SJCRH30 (cell line): ENCODE results near the gene WBP4. TPM values are rescaled to one million over a fixed set of nuclear protein-coding genes. Genes with fewer than 3 reads are reported as not detected.
"Not testable (repeated sequence)": the region's sequence is repeated elsewhere in the genome, so short reads cannot be mapped to it uniquely, and the experiment has no call there.

ENCODE experiments used
- DNase-seq, 2 experiments: peaks; one replicate each; pipeline ENCODE4 v3.0.0-alpha.2; 2015 to 2020
- H3K27ac ChIP-seq: fragments of 250-450 bp; sonication (Bioruptor Pico); 2 replicates; pipeline ENCODE4 v1.5.1; 2020; ENCODE audit warnings: mild to moderate bottlenecking, moderate library complexity
- H3K27me3 ChIP-seq: fragments of 250-450 bp; sonication (Bioruptor Pico); 2 replicates; pipeline ENCODE4 v1.5.1; 2020; ENCODE audit warnings: mild to moderate bottlenecking, moderate library complexity
- H3K36me3 ChIP-seq: fragments of 250-450 bp; sonication (Bioruptor Pico); 2 replicates; pipeline ENCODE4 v1.5.1; 2020; ENCODE audit warnings: mild to moderate bottlenecking, moderate library complexity
- H3K4me1 ChIP-seq: fragments of 250-450 bp; sonication (Bioruptor Pico); 2 replicates; pipeline ENCODE4 v1.5.1; 2020; ENCODE audit warnings: mild to moderate bottlenecking, moderate library complexity
- H3K4me3 ChIP-seq: fragments of 250-450 bp; sonication (Bioruptor Pico); 2 replicates; pipeline ENCODE4 v1.5.1; 2020; ENCODE audit warnings: mild to moderate bottlenecking, moderate library complexity
- H3K9me3 ChIP-seq: fragments of 250-450 bp; sonication (Bioruptor Pico); replicated peaks from 2 replicates; pipeline ENCODE4 v1.5.1; 2020; ENCODE audit warnings: mild to moderate bottlenecking, moderate library complexity
- total RNA-seq: library from RNA; depleted of rRNA; stranded (reverse); fragments of >200 nt; shearing (Covaris generic); gene quantifications from 2 replicates; pipeline ENCODE4 v1.2.3, GENCODE V29; 2014

Gene WBP4
- total RNA-seq, 1 experiment from 2014 or later = 15.3 TPM

DNA sequence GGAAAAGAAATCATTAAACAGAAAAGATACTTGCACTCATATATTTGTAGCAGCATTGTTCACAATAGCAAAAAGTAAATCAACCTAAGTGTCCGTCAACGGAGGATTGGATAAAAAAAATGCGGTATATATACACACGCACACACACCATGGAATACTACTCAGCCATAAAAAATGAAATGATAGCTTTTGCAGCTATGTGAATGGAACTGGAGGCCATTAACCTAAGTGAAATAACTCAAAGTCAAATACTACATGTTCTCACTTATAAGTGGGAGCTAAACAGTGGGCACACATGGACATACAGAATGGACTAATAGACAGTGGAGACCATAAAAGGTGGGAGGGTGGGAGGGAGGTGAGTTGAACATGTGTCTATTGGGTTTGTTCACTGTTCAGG is 18.4 kb downstream of the WBP4 start:
- DNase-seq = no peak
- H3K9me3 ChIP-seq = no peaks in the 10 kb centered on the region
- peaks cover 56% of the 10 kb centered on the region for H3K36me3 ChIP-seq
- H3K27ac ChIP-seq = no peak overlapping the region
- no peaks in the 10 kb centered on the region for H3K27me3 ChIP-seq
- H3K4me3 ChIP-seq = no peak overlapping the region
- H3K4me1 ChIP-seq = no peaks in the 10 kb centered on the region

DNA sequence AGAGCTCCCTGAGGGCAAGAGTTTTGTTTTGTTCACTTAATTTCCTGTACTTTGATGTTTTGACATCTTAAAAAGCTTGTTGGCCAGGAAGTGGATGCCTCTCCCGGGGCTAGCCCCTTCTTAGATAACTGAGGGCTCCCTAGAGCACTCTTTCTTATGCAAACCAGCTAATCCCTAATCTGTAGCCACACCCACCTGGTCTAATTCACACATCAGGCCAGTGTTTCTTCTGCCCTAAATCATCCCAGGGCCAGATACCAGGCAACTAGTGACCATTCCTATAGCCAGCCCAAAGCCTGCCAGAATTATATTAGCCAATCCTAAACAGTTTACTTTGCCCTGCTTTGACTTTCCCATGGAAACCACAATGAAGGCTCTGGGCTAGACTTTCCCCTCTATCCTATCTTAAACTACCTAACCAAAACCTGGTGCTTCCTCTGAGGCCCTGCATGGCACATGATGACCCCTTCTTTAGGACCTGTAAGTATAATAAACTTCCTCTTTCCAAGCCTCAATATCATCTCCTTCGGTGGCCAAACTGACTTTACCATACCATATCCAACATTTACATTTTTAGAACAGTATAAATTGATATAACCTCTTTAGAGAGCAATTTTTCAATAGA is 24.8 kb downstream of the WBP4 start:
- Histone ChIP-seq H3K27ac (no peak overlapping the region), H3K4me1 (no peaks in the 10 kb centered on the region), H3K36me3 (peaks cover 23% of the 10 kb centered on the region), H3K4me3 (no peak overlapping the region), H3K27me3 (no peaks in the 10 kb centered on the region), H3K9me3 (no peaks in the 10 kb centered on the region)
- no peak for DNase-seq

DNA sequence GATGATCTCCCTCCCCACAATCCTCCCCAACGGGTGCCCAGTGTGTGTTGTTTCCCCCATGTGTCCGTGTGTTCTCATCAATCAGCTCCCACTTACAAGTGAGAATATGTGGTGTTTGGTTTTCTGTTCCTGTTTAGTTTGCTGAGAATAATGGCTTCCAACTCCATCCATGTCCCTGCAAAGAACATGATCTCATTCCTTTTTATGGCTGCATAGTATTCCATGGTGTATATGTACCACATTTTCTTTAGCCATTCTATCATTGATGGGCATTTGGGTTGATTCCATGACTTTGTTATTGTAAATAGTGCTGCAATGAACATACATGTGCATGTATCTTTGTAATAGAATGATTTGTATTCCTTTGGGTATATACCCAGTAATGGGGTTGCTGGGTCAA is 34.4 kb downstream of the WBP4 start:
- H3K36me3 ChIP-seq, H3K9me3 ChIP-seq, H3K4me1 ChIP-seq, H3K27ac ChIP-seq, H3K4me3 ChIP-seq, H3K27me3 ChIP-seq, DNase-seq: not testable (repeated sequence)

DNA sequence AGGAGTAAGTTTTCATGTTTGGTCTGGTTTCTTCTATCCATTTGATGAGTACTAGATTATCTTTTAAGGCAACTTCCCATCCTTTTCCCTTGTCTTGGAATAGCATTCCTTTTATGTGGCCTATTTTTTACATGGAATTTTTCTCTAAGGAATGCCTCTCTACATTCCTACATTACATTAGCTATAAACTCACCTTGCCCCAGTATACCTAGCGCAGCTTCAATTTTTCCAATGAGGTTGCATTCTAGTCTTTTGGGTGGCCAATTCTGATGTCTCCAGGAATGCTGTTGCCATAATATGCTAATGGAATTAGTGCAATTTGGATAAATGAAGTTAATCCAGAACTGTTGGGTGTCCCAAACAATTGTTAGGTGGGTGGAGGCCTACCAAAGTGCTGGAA is 37.5 kb downstream of the WBP4 start:
- H3K4me1 ChIP-seq = no peaks in the 10 kb centered on the region
- H3K9me3 ChIP-seq = no peaks in the 10 kb centered on the region
- H3K27me3 ChIP-seq = no peaks in the 10 kb centered on the region
- H3K4me3 ChIP-seq = no peak overlapping the region
- no peaks in the 10 kb centered on the region for H3K36me3 ChIP-seq
- no peak overlapping the region for H3K27ac ChIP-seq
- no peak for DNase-seq

DNA sequence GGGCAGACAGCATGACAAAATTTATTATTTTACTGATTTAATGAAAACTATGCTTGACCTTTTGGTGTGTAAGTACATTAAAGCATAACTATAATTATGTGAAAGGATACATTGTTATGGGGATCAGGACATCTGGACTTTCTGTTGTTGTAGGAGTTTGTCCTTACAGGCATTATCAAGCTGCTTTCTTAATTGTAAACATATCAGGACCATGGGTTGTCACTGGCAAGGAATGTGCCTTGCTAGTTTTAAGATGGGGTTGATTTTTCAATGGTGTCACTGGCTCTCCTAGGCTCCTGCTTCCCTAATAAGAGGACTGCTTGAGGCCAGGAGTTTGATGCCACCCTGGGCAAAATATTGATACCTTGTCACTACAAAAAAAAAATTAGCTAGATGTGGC is 38.7 kb downstream of the WBP4 start:
- H3K4me1 ChIP-seq = no peaks in the 10 kb centered on the region
- DNase-seq = no peak
- H3K9me3 ChIP-seq = no peaks in the 10 kb centered on the region
- H3K27ac ChIP-seq = no peak overlapping the region
- H3K4me3 ChIP-seq = no peak overlapping the region
- no peaks in the 10 kb centered on the region for H3K36me3 ChIP-seq
- no peaks in the 10 kb centered on the region for H3K27me3 ChIP-seq

DNA sequence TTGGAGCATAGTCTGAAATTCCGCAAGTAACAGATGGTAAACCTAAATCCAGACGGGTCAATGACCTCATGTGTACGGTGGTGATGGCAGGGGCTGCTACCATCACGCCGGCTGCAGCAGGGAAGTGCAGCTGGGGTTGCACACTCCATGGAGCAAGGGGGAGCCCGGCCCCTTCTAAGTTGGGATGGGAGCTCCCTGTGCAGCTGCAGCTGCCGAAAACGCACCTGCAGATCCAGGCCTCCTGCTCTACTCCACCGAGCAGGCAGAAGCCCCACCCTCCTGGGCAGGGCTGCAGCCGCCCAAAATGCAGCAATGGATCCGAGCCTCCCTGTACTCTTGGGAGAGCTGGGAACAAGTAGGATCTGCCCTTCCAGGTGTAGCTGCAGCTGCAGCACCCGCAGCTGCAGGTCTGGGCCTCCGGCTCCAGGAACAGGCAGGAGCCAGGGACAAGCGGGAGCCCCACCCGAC is 45.8 kb downstream of the WBP4 start:
- Histone ChIP-seq H3K27me3 (no peaks in the 10 kb centered on the region), H3K27ac (no peak overlapping the region), H3K4me3 (no peak overlapping the region), H3K9me3 (no peaks in the 10 kb centered on the region), H3K36me3 (no peaks in the 10 kb centered on the region), H3K4me1 (no peaks in the 10 kb centered on the region)
- DNase-seq = peak in 1 of 2 experiments; percentile 3

DNA sequence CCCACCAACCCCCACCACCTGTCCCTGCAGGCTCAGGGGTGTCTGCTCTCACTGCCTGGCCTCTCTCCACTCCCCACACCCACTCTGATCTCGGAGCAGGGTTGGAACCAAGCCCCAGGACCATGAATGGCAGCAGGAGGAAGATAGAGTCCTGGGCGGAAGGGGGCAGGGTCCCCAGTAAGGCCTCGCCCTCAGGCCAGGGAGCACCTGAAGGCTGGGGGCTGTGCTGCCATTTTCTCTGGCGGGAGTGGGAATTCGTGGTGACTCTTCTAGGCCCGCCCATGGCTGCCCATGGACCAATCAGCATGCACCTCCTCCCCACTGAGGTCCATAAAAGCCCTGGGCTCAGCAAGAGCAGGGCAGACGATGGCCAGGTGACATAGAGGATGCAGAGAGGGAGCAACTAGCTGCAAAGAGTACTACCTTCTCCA is 46.3 kb downstream of the WBP4 start:
- H3K9me3 ChIP-seq = no peaks in the 10 kb centered on the region
- H3K4me3 ChIP-seq = no peak overlapping the region
- no peak overlapping the region for H3K27ac ChIP-seq
- DNase-seq = no peak
- H3K27me3 ChIP-seq = no peaks in the 10 kb centered on the region
- no peaks in the 10 kb centered on the region for H3K36me3 ChIP-seq
- H3K4me1 ChIP-seq = no peaks in the 10 kb centered on the region

DNA sequence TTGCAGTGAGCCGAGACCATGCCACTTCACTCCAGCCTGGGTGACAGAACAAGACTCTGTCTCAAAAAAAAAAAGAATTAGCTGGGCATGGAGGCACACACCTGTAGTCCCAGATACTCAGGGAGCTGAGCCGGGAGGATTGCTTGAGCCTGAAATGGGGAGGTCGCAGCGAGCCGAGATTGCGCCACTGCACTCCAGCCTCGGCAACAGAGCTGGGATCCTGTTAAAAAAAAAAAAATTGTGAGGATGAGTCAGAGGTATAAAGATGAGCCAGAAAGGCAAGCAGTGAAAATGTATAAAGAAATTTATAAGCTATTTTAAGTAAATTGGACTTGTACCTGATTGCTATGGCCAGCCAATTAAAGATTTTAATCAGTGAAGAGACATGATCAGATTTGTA is 50.1 kb downstream of the WBP4 start:
- no peaks in the 10 kb centered on the region for H3K27me3 ChIP-seq
- DNase-seq = no peak
- H3K4me1 ChIP-seq = no peaks in the 10 kb centered on the region
- H3K4me3 ChIP-seq = no peak overlapping the region
- no peaks in the 10 kb centered on the region for H3K36me3 ChIP-seq
- no peaks in the 10 kb centered on the region for H3K9me3 ChIP-seq
- no peak overlapping the region for H3K27ac ChIP-seq

DNA sequence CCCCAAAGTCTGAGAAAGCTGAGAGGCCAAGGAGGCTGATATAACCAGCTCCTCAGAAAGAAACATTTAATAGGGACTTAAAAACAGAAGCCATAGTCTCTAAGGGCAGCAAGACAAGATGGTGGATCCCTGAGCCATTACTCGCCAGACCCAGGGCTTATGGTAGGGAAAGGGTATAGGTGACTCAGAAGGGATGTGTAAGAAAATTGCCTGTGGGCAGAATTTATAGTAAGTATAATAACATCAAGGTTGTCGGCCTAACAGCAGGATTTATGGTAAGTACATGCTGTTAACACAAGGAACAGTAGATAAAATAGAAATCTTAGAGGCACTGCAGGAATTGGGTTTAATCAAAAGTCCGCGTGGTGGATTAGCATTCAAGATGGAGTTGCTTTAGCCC is 56.6 kb downstream of the WBP4 start:
- Histone ChIP-seq H3K4me3 (no peak overlapping the region), H3K36me3 (no peaks in the 10 kb centered on the region), H3K9me3 (no peaks in the 10 kb centered on the region), H3K4me1 (no peaks in the 10 kb centered on the region), H3K27me3 (no peaks in the 10 kb centered on the region), H3K27ac (no peak overlapping the region)
- no peak for DNase-seq

DNA sequence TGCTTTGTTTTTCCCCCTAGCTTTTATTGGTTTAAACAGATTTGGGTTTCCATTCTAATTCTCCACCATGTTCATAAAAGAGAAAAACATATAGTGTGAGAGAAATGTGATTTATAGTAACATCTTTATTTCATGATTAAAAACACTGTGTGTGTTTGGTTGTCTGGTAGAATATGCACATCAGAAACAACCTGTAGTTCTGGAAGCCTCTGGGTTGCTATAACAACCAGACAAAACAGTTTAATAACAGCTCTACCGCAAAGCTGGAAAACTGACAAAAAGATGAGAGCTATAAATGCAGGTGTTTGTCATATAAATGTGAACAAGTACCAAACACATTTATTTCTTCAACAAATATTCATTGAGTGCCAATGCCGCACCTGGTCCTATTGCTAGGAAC is 61.5 kb downstream of the WBP4 start:
- no peaks in the 10 kb centered on the region for H3K4me1 ChIP-seq
- peaks cover 4% of the 10 kb centered on the region for H3K36me3 ChIP-seq
- DNase-seq = no peak
- H3K9me3 ChIP-seq = no peaks in the 10 kb centered on the region
- no peak overlapping the region for H3K4me3 ChIP-seq
- no peaks in the 10 kb centered on the region for H3K27me3 ChIP-seq
- H3K27ac ChIP-seq = no peak overlapping the region

DNA sequence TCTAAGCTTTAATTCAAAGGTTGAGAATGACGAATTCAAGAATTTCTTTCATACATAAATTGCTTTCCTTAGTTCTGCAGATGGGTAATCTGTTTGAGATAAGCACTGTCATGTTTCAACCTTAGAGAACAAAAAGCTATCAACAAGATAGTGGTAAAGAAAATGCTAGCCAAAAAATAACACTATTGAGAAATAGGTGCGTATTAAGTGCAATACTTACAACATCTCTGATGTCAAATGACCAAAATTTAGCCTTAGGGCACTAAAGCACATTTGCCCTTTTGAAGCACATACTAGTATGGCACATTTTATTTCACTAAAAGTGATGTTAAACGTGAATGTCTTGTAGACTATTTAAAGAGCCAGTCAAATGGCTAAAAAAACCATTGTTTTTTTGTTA is 66.4 kb downstream of the WBP4 start:
- H3K4me3 ChIP-seq = no peak overlapping the region
- H3K4me1 ChIP-seq = no peaks in the 10 kb centered on the region; the same call in 1 of the 2 replicates
- H3K27me3 ChIP-seq = no peaks in the 10 kb centered on the region
- H3K36me3 ChIP-seq = peaks cover 17% of the 10 kb centered on the region
- DNase-seq = no peak
- no peak overlapping the region for H3K27ac ChIP-seq
- H3K9me3 ChIP-seq = no peaks in the 10 kb centered on the region; the same call in 1 of the 2 replicates

DNA sequence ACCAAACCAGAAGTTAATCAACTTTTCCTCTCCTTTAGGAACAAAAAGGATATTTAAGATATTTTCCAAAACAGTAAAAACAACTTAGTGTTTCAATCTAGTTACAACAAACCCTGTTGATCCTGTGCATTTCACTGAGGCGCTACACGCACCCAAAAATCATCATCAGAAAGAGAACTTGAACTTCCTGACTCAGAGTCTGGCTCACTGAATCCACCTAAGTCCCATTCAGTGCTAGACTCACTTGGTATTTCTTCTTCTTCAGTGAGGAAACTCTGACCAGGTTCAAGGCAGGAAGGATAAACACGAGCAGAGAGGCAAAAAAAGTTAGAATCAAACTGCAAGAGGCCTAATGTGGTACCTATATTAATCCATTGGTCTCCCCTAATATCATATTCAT is 69.0 kb downstream of the WBP4 start:
- H3K4me1 ChIP-seq = peaks cover 3% of the 10 kb centered on the region
- no peak for DNase-seq
- no peaks in the 10 kb centered on the region; the same call in 1 of the 2 replicates for H3K9me3 ChIP-seq
- H3K4me3 ChIP-seq = no peak overlapping the region; the same call in 1 of the 2 replicates
- H3K27ac ChIP-seq = no peak overlapping the region
- peaks cover 17% of the 10 kb centered on the region for H3K36me3 ChIP-seq
- H3K27me3 ChIP-seq = no peaks in the 10 kb centered on the region

DNA sequence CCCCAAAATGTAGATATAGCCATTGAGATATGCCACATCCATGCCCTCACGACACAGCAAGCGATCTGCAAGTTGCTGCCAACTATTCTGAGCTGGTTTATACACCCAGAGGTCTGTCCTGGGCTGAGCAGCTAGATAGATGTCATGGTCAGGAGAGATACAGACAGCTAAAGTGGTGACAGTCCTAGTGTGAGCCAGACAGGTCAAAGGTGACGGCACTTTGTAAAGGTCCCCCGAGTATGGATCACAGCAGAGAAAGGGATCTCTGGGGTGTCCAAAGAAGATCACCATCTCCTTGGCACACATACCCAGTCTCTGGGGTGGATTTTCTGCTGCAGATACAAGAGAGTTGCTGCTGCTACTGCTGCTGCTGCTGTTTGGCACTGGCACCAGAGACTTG is 69.9 kb downstream of the WBP4 start:
- not testable (repeated sequence) for DNase-seq, H3K4me1 ChIP-seq, H3K9me3 ChIP-seq, H3K27ac ChIP-seq, H3K27me3 ChIP-seq, H3K4me3 ChIP-seq
- H3K36me3 ChIP-seq = peaks cover 17% of the 10 kb centered on the region

DNA sequence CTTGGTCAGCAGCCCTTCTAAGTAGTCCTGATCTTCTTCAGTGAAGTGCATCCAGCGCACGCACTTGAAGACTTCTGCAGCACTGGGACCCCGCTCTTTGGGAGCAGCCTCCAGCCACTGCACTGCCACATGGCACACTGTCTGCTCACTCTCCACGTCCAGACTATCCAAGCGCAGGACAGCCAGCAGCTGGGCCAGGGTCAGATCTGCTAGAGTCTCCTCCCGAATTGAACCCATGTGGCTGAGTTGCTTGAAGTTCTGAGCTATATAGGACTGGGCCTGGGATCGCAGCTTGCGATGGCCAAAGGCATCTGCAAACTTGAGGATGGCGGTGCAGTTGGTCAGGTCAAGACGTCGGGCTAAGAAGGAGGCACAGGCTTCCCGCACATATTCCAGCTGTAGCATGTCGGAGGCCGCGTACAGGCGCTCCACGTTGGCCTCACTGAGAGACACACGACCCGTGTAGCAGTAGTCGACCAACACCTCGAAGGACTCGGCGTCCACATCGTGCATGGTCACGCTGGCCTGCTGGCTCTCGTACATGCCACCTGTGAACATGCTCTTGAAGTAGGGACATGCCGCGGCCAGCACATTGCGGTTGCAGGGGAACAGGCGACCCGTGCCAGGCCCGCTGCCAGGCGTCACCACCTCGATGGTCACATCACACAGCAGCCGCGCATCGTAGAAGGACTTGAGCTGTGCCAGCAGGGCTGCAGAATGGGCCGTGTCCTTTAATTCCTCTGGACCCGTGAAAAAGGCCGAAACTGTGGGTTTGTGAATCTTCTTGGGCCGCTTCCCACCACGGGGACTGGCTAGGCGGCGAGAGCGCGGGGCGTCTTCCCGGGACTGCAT is 70.6 kb downstream of the WBP4 start:
- Histone ChIP-seq H3K4me3 (peak overlapping the region; percentile 79), H3K36me3 (peaks cover 17% of the 10 kb centered on the region), H3K27ac (peak overlapping the region; percentile 72)
- H3K27me3 ChIP-seq, H3K4me1 ChIP-seq, H3K9me3 ChIP-seq: not testable (repeated sequence)
- peak in 1 of 2 experiments; percentile 6 for DNase-seq

DNA sequence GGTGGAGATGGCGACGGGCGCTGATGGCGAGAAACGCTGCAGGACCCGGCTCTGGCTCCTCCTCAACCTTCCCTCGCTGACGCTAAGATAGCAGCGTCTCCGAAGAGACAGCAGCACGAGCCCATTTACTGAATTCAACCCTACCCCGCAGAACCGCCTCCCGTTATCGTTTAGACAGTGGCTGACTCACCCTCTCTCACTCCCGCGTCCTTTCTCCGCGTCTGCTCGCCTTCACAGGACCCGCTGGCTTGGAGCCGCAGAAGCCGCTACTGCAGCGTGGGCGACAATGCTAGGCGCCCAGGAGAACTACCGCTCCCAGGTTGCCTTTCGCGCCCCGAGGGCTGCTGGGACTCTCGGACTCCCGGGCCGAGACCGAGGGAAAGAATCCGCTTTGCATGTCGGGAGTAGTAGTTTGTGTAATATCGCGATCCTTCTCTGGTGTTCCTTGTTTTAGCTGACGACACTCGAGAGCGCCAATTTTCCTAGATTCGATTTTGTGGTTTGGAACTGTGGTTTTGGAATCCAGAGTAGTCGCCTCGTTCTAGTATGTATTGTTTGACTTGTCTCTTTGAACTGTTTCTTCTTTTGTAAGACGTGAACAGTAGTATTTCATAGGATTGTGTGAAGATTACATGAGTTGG is 71.3 kb downstream of the WBP4 start, which contains the start of gene KBTBD6:
Gene KBTBD6 (minus strand): TSS at position 291 of the 641 bp plus-strand sequence. CDS start 291 bp downstream, outside the sequence.
- peak within 1 kb of the TSS; percentile 79 for H3K4me3 ChIP-seq
- H3K4me1 ChIP-seq = peaks cover 3% of the 10 kb centered on the region
- H3K36me3 ChIP-seq = peaks cover 15% of the 10 kb centered on the region
- no peaks in the 10 kb centered on the region for H3K27me3 ChIP-seq
- no peaks in the 10 kb centered on the region; the same call in 1 of the 2 replicates for H3K9me3 ChIP-seq
- peak; percentile 97 to 98 for DNase-seq
- H3K27ac ChIP-seq = peak within 1 kb of the TSS; percentile 72
